GM18507 (cell line): ENCODE measurements around the gene MINDY4B.
"Not testable (repeated sequence)": the region's sequence is repeated elsewhere in the genome, so short reads cannot be mapped to it uniquely, and the experiment has no call there.

ENCODE experiments used
- DNase-seq: peaks from one replicate; pipeline ENCODE4 v3.0.0; 2011; ENCODE audit warnings: low read depth; ENCODE audit not compliant: insufficient read length; ENCODE audit errors: extremely low spot score
- FAIRE-seq: peaks from 2 replicates; lab custom pipeline; 2011; peaks lifted over from hg19 to GRCh38; lab: Jason Lieb, UNC

The MINDY4B gene

DNA sequence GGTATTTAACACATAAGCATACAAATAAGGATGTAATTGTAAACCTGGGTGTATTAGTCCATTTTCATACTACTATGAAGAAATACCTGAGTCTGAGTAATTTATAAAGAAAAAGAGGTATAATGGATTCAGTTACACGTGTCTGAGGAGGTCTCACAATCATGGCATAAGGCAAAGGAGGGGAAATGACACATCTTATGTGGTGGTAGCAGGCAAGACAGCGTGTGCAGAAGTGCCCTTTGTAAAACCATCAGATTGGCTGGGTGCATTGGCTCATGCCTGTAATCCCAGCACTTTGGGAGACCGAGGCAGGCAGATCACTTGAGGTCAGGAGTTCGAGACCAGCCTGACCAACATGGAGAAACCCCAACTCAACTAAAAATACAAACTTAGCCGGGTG lies 41.3 kb downstream of the MINDY4B start:
- DNase-seq, FAIRE-seq: not testable (repeated sequence)

DNA sequence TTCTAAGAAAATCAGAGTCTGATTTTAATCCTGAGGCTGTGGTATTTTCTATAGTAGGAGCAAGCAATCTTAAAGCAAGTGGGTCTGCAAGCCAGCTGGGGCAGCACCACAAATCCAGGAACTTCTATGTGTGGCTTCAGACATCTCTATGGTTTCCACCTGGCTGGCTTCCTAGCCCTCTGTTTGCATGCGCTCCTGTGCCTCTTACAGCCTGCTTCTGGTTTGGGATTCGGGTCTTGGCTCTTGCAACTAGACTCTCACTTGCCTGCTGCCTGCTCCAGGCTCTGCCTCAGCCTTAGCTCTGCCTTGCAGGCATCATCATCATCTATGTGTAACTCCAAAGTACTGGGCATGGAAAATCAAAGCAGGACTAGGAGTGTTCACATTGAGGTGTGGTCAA lies 43.4 kb downstream of the MINDY4B start:
- DNase-seq (no peak), FAIRE-seq (no peak)

DNA sequence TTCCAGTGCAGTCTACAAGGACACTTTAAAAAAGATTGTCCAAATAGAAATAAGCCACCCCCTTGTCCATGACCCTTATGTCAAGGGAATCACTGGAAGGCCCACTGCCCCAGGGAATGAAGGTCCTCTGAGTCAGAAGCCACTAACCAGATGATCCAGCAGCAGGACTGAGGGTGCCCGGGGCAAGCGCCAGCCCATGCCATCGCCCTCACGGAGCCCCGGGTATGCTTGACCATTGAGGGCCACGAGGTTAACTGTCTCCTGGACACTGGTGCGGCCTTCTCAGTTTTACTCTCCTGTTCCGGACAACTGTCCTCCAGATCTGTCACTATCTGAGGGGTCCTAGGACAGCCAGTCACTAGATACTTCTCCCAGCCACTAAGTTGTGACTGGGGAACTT lies 47.3 kb downstream of the MINDY4B start:
- not testable (repeated sequence) for FAIRE-seq

GRCh38 chr3:150850191-150850590 lies 55.0 kb downstream of the MINDY4B start:
- DNase-seq, result no peak
- FAIRE-seq, result no peak

More for the DNA sequence above, 47.3 kb downstream of the MINDY4B start:
- not testable (repeated sequence) for DNase-seq

DNA sequence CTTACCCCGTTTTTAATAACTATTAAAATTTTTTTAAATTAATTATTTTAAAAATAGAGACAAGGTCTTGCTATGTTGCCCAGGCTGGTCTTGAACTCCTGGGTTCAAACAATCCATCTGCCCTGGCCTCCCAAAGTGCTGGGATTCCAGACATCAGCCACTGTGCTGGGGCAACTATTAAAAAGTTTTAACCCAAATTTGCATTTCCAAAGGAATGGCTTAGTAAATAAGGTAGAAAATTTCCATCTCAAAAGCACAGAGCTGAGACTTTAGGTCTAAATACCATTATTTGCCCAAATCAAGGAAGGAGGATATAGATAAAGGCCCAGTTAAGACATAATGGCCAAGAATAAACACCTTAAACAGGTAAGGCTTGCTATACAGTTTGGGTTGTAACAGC lies 56.4 kb downstream of the MINDY4B start:
- DNase-seq (no peak), FAIRE-seq (no peak)

GRCh38 chr3:150847433-150847832 lies 57.8 kb downstream of the MINDY4B start:
- FAIRE-seq (no peak), DNase-seq (no peak)

GRCh38 chr3:150844484-150844883 lies 60.8 kb downstream of the MINDY4B start:
- DNase-seq (no peak), FAIRE-seq (no peak)

DNA sequence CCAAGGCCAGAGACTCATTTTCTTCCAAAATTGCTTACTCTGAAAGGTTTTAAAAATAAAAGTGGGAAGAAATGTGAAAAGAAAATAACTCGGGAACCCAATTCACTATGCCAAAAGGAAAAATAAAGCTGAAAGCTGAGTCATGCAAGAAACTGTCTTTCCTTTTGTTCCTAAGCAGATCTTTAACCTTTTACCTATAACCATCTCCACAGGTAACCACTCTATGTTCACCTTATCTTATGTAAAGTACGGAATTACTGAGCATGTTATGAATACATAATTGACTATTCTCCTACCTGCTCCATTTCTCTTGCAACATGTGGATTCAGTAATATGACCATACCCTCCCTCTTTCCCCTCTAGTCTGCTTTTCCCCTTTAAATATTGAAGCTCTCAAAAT lies 62.0 kb downstream of the MINDY4B start:
- FAIRE-seq (no peak), DNase-seq (no peak)

DNA sequence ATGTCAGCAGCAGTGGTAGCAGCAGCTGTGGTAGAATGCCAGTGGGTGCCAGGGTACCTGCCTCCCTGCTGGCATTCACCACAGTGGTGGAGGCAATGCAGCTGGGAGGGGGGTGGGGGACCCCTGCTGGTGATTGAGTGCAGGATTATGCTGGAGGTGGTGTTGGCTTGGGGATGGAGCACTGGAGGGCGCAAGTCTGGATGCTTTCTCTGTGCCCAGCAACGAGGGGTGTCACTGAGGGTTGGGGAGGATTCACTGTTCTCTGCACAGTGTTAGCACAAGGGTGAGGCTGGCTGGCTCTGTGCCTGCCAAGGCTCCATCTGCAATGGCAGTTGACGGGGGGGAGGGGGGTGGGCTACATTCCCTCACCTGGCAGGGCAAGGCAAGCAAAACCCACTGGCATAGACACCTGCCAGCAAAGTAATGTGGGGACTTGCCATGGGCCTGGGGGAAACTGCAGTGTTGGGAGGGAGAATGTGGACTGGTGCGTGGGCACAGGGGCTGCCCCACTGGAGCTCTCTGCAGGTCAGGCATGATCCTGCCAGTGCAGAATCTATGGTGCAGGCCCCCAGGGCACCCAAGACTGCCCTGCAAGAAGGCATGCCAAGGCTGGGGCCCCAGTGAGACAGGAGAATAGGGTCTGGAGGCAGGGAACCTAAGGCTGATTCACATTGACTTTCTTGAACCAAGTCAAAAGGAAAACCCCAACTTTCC lies 64.3 kb downstream of the MINDY4B start:
- no peak for DNase-seq
- no peak for FAIRE-seq

- FAIRE-seq (no peak), DNase-seq (no peak)
These were observed 74.5 kb downstream of the MINDY4B start for GRCh38 chr3:150830745-150831144.

DNA sequence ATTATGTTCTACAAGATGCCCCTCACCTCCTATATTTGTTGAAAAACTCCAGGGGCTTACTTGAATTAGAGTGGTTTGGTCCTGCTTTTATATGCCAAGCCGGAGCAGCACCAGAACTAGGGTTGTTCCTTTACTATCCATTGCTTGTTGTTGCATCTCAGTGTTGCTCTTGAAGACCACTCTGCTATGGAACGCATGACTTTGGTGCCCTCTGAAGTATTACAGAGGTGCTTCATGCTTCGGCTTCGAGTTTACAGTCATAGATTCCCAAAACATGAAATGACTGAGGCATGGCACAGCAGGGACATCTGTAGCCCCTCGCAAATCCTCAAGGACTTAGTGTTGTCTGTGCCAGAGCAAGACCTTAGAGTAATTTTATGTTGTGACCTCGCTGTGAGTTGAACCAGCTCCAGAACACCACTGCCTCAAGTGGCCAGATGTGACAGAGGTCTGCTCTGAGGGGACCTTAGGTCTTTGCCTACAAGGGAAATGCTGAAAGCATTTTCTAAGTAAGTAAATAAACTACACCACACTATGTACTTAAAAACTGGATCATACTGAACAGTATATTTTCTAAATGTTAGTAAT lies 75.1 kb downstream of the MINDY4B start:
- FAIRE-seq (no peak), DNase-seq (no peak)

DNA sequence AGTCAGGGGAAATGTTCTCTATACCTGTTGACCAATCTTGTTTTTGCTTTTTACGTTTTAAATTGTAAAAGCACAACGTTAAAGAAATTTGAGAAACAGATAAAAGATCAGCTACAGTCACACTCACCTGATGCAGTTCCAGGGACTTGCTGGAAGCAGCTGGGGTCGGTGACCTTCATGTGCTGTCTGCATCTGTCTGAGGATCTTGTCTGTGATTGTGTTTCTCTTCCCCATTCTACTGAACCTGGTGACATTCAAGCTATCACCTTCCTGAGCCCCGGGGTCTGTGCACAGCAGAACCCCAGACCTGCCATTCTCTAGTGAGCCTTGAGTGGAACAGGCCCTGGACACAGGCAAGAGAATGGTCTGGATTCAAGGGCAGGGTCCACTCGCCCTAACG lies 75.8 kb downstream of the MINDY4B start:
- FAIRE-seq (no peak), DNase-seq (no peak)

- DNase-seq (no peak), FAIRE-seq (no peak)
These were observed 76.2 kb downstream of the MINDY4B start for GRCh38 chr3:150828997-150829396.

DNA sequence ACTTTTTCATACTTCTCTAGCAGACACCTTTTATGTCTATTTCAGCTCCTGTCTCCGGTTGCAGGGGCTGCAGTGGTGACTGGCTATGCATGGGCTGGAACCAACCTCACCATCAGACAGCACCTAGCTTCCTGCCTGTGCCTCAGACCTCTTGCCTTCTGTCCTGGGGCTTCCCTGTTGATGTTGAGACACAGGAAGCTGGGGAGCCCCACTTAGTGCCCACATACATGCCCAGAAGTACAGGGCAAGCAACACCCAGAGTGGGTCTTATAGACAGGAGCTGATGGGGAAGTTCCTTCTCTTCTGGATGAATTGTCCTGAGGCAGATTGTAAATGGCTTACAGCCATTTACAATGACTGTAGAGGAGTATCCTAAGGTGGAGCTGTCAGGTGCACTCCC lies 77.0 kb downstream of the MINDY4B start:
- FAIRE-seq (no peak), DNase-seq (no peak)

DNA sequence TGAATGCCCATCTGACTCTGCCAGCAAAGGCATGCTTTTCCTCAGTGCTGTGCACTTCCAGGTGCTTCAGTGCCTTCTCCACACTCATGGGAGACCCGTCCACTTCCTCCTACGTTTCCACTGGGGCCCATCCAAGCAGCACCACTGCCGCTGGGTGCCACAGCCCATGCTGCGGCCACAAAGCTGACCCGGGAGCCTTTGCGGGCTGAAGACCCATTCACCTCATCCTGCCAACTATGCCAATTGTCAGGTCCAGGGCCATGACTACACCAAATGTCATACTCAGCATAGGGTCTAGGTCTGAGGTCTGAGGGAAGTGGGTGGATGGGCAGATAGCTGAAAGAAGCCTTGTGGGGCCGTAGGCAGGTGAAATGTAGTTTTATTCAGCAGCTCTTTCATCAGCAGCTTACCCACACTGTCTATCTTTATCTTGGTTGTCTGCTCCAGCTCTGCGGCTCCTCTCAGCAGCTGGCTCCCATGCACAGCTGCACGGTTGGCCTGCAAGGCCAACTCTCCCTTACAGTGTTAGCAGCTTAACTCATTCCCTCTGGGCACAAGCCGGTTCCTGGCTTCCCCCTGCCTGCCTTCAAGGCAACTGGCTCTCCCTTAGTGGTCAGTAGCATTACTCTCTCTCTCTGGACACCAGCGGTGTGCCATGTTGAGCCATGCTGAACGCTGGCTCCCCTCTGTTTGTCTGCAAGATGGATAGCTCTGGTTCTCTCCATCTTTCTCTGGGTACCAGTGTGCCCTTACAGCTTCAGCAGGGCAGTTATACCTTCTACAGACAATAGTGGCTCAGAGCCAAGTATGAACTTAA lies 78.6 kb downstream of the MINDY4B start:
- no peak for FAIRE-seq
- no peak for DNase-seq

- DNase-seq (no peak), FAIRE-seq (no peak)
These were observed 79.3 kb downstream of the MINDY4B start for GRCh38 chr3:150825916-150826377.

DNA sequence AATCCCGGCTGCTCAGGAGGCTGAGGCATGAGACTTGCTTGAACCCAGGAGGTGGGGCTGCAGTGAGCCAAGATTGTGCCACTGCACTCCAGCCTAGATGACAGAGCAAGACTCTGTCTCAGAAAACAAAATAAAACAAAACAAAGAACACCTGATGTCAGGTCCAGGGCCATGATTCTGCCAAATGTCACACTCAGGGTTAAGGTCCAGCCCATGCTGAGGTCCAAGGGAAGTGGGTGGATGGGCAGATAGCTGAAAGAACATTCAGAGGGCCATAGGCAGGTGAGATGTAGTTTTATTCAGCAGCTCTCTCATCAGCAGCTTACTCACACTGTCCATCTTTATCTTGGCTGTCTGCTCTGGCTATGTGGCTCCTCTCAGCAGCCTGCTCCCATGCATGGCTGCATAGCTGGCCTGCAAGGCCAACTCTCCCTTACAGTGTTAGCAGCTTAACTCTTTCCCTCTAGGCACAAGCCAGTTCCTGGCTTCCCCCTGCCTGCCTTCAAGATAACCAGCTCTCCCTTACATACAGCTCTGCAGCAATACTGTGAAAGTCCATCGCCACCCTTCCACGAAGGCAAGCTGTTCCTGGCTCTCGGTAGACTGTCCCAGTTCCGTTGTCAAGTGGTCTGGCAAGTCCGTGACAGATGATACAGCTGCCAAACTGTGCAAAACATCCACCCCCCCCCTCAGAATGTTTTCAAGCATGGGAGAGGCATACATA lies 79.9 kb downstream of the MINDY4B start:
- FAIRE-seq (no peak), DNase-seq (no peak)

DNA sequence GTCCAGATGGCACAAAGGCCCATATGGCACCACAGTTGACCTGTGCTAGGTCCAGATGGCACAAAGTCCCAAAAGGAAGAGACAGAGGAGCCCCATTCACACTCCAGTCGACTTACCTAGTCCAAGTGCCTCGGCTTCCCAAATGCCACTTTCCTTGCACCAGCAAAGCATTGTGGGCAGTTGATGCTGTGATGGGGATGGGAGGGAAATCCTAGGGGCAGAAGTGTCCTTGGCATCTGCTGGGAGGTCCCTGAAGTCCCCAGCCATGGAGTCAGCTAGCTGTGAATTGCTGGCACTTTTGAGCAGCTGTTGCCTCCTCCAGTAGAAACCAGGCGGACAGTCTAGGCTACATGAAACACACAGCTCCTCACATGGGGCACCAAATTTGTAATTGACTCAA lies 82.0 kb downstream of the MINDY4B start:
- DNase-seq, result no peak
- FAIRE-seq, result no peak

- FAIRE-seq, result no peak
These were observed 82.6 kb downstream of the MINDY4B start for GRCh38 chr3:150822636-150823035.

More at GRCh38 chr3:150822636-150823035, 82.6 kb downstream of the MINDY4B start:
- DNase-seq, result no peak
